SIG-M5 (cell line): ENCODE data around the gene EEFSEC.

Experiments used
- DNase-seq: peaks from one replicate; lab custom pipeline; 2025; lab: John Stamatoyannopoulos, UW

The EEFSEC gene

DNA sequence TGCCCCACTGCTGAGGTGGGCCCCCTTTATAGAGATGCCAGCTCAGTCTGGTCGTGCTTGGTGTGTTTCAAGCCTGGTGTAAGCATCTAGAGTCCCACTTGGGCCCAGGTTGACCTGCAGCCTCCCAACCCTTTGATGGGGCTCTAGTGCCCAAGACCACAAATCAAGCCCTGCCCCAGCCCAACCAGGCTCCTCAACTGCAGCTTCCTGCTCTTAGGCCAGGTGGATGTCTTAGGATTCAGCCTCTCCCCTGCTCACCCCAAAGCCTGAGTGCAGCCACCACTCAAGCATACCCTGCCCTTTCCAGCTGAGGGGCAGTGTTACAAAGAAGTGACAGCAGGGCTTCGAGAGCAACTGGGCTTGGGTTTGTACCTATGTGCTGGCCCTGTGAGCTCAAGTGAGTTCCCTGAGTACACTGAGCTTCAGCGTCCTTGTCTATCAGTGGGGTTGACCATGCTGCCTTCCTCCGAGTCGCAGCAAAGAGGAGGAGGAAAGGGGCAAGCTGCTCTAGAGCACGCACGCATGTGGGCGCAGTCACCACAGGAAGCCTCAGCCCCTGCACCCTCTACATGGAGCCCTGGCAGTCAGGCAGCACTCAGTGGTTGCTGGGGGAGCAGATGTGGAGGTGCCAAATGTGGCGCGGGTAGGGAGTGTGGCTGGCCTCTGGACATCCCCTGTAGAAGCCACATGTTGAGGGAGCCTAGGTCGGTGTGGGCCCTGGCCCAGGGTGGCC is 120.7 kb downstream of the EEFSEC start:
- no peak for DNase-seq

DNA sequence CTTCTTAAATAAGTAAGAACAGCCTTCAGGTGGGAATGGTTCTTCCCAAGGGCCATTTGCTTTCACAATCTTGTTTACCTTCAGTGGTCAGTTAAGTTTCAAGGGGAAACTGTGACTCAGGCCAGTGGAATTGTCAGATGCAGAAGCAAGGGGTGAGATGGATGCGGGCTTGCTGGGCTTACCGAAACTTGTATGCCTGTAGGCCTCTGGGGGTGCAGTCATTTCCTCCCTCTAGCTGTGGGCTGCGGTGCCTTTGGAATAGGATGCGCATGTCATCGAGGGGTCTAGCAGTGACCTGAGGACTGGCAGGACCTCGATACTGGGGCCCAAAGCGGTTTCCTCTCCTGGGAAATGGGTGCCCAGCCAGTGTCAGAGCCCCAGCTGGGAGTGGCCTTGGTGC is 121.6 kb downstream of the EEFSEC start:
- DNase-seq = no peak

DNA sequence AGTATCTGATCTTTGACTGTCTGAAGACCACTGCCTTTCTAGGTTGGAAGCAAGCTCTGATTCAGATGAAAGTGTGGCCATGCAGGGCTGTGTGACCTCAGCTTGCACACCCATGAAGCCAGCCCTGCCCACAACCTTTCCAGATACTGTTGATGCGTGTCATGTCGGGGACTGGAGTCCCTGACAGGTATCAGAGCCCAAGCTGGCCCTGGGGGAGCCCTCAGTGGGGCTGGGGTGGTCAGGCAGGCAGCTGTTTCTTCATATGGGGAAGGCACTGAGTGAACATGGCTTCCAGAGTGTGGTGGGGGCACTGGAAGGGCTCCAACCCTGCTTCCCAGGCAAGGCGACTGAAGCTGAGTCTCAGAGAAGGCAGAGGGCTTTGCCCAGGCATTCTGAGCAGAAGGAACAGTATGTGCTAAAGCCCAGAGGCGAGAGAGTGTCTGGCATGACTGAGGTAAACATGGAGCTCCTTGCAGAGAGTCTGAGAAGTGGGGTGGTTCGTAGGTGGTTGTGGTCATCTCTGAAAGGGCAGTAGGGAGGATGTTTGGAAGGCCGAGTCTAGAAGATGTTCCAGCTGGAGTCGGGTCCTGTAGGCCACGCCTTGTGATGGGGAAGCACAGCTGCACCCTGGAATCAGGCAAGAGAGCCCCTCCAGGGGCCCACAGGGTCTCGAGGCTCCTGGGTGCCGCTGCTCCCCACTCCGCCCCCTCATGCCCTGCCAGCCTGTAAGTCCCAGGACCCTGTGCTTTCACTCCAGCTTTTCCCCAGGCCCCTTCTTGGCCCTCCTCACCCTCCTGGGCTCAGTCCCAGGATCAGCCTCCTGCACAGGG is 122.2 kb downstream of the EEFSEC start:
- no peak for DNase-seq

DNA sequence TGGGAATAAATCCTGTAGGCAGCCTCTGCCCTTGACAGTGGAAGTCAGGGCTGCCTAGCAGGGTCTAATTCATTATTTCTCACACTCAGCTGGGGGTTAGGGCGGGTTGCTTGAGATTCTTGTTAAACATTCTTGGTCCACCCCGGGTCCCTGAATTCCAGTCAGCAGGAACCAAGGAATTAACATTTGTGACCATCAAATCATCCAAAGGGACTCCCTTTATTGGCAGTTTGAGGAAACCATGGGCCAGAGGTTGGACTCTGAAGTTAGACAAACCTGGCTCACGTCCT is 122.8 kb downstream of the EEFSEC start:
- no peak for DNase-seq

DNA sequence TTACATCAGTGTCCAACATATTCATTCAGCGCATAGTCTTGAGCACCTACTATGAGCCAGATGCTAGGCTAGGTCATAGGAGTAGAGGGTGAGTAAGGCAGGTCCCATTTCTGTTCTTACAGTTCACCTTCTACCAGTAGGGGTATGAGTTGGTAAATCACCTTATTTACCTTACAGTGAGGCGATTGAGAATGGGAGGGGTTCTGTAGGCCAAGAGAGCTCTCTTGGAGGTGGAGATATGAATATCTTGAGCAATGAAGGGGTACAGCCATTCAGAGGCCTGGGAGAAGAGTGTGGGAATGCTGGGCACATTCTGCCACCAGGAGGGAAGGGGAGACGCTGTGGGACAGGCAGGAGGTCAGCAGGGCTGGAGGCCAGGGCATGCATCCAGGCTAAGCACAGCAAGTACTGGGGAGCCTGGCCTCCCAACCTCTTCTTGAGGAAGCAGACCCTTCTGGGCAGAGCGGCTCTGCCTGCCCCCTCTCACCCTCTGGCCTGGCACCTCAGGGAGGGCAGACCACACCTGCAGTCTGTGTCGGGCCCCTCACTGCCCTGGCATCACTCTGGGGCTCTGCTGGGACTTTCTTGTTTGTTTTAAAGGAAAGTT is 123.4 kb downstream of the EEFSEC start:
- no peak for DNase-seq

DNA sequence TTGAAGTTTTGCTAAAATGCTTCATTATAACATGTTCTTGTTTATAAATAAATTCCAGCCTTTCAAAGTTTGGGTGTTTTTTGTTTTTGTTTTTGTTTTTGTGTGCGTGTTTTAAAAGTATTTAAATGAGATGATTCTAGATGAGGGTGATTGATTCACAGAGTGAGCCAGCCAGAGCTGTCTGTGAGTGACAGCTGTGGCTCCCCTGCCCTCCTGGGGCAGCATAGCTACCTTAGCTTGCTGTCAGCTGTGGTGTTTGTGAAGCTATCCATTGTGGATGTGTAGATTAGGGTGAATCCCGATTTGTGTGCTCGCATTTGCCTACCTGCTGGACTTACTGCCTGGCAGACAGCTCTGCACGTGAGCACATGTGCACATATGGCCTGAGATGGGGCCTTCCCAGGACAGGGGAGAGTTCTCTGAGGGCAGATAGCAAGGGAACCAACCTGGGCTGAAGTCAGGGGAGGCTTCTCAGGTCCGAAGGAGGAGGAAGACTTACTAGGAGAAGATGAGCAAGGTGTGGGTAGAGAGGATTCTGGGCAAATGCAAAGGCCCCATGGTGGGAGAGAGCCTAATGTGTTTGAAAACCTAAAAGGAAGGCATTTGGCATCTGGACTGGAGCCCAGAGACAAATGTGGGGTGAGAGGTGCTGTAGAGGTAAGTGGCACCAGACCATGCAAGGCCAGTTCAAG is 124.2 kb downstream of the EEFSEC start:
- DNase-seq = no peak

DNA sequence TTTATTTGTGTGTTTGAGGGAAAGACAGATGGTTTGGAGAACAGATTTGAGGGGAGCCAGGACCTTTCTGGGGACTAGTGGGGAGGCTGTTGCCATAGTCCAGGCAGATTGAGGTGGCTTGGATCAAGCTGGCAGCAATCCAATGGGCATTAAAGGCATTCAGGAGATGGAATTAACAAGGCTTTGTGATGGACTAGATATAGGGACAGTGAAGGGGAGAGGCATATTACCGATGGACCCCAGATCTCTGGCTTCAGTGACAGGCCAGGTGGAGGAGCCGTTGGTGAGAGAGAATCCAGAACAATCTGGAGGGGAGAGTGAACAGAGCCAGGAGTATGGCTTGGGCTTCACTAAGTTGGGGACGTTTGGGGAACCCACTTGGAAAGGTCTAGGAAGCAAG is 124.8 kb downstream of the EEFSEC start:
- DNase-seq = no peak

DNA sequence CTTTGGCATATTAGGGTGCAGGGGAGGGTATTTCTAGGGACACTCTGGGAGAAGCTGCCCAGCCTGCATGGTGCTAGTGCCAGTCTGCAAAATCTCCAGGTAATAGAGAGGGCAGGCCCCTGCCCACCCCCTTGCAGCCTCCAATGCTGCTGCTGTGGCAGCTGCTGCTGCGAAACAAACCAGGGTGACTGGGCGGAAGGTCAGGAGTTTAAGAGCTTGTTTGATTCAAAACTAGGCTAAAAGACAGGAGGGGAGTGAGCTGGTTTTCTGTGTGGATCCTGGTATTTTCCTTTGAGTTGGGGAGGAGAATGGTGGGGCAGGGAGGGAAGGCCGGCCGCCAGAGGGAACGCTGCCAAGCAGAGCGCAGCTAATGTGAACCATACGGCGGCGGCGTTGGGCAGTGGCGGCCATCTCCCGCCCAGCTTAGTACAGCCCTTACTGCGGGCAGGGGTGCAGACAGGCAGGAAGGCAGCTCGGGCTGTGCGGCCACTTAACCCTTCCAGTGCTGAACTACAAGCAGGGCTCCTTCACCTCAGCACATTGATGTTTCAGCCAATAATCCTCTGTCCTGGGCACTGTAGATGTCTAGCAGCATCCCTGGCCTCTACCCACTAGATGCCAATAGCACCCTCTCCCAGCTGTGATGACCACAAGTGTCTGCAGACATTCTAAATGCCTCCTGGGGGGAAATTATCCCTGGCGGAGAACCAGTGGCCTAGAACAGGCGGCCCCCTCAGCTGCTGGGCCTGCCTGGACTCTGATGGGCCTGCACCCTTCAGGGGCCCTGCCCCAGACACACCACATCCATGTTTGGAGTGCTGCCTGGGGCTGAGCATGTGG is 125.7 kb downstream of the EEFSEC start:
- DNase-seq = no peak

DNA sequence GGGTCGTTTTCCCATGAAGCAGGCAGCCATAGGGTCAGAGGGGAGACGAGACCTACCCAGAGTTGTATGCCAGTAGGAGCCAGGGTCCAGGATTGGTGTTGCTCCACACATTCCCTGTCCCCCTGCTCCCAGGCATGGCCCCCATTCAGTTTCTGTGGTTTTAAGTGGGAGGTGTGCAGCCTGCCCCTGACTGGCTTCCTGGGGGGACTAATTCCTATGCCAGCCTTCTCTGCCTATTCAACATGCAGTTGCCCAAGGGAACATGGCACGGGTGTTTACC is 126.3 kb downstream of the EEFSEC start:
- DNase-seq = no peak

DNA sequence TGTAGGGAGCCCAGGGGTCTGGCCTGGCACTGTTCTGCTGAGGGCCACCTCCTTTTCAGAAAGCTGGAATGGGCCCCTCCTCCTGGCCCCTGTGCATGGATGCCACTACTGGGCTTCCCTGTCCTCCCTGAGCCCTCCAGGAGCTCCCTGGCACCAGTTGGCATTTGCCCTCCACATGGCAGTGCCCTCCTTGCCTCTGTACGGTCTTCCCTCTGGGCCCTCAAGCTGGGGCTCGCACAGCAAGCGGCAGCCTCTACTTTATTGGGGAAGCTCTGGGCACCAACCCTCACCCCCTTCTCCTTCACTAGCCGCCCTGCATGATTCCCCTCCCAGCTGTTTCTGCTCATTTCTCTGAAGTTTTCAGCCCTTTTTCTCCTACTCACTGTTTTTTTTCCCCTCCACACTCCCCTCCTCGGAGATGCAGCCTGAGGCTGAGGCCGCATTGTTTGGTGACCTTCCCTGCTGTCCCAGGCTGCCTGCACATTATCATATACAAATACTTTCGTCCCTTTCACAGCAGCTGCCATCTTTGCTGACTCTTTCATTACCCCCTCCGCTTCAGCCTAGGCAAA is 127.3 kb downstream of the EEFSEC start:
- DNase-seq = no peak

DNA sequence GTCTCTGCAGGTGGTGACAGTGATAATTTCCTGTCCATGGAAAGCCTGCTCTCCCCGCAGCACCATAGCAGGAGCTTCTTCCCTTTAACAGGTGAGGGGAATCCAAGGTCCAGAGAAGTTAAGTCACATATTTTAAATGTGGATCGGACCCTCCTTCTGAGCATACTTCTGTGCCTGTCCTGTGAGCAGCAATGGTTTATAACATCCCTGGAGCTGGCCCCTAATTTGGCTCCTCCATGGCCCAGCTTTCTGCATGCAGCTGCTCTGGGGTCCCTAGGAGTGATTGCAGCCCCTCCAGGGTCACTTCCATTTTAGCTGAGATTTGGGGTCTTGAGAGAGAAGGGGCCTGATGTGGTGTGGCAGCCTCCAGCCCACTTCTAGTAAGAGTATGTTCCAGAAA is 127.8 kb downstream of the EEFSEC start:
- DNase-seq = no peak

DNA sequence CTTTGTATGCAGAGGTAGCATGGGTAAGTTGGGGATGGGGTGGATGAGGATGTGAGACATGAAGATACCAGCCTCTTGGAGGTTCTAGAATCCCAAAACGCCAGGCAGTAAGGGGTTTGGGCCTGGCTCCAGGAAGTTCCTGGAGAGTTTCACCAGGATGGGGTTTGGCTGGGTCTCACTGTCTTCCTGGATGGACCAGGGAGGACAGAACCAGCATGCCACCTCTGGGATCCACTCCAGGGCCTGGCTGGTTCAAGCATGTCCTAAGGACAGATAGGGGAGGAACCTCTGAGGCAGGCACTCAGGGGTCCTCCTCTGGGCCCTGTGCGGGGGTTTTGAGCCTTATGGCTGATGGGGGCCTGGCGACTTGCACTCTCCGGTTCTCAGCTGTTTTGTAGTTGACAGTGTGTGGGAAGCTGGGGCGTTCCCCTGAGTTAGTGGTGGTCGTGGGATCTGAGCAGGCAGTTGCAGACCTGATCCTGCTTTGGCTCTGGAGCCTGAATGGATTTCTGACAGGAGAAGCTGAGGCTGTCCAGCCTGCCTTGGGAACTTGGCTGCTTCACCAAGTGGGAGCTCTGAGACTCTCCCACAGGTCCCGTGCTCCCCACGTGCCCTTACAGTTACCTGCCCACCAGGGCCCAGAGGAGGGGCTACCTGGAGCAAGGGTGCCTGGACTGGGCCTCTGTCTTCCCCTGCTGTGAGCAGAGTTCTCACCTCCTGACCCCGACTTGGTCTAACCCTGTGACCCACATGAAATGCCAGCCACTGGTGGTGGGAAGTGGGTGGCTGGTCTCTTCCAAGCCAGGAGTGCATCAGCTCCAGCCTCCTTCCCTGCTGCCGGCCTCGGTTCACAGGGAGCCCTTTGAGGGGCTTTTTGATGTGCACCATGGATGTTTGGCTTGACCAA is 128.4 kb downstream of the EEFSEC start:
- no peak for DNase-seq

DNA sequence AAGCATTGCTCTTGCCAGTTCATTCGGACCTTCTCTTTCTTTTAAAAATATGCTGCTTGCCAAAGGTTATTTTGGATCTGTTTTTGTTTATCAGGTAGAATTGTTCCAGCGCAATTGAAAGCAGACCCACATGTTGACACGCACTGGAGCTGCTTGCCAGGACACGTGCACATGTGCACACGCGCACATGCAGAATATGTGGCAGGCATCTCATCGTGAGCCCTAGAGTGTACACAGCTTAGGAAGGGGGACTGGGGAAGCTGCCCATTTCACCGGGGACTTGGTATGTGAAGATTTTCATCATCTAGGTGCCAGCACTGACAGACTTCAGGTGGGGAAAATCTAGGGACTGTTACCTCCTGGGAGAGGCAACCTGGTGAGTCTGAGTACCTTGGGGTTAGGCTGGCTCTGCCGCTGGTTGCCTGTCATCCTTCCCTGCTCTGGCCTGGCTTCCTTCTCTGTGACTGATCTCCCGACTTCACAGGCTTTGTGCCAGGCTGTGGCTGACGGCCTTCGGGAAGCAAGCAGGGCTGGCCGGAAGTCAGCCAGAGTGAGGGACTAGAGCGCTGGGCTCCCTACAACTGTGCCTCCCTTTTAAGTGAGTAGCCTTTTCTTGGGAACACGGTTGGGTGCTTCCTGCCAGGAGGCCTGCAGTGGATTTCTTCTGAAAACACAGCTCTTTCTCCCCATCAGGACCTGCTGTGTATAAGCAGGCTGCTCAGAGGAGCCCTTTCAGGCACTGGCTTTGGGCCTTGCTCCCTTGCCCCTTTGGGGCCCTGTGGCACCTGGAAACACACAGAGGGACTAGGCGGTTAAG is 129.3 kb downstream of the EEFSEC start:
- no peak for DNase-seq

DNA sequence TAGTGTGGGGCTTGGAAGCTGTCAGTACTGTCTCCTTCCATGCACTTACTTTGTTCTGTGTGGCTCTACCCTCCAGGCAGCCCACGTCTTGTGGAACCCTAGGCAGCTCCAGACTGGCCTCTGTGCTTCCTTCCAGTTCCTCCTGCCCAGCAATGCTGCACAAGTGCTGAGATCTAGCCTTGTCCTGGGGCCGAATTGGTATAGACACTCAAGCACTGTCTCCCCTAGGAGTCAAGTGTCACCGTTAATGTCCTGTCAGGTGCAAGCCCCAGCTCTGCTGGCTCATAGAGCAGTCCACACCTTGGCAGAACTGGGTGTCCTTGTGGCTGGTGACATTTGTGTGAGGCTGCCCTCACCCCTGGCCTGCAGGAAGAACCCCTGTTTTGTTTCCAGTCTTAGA is 130.1 kb downstream of the EEFSEC start:
- no peak for DNase-seq

DNA sequence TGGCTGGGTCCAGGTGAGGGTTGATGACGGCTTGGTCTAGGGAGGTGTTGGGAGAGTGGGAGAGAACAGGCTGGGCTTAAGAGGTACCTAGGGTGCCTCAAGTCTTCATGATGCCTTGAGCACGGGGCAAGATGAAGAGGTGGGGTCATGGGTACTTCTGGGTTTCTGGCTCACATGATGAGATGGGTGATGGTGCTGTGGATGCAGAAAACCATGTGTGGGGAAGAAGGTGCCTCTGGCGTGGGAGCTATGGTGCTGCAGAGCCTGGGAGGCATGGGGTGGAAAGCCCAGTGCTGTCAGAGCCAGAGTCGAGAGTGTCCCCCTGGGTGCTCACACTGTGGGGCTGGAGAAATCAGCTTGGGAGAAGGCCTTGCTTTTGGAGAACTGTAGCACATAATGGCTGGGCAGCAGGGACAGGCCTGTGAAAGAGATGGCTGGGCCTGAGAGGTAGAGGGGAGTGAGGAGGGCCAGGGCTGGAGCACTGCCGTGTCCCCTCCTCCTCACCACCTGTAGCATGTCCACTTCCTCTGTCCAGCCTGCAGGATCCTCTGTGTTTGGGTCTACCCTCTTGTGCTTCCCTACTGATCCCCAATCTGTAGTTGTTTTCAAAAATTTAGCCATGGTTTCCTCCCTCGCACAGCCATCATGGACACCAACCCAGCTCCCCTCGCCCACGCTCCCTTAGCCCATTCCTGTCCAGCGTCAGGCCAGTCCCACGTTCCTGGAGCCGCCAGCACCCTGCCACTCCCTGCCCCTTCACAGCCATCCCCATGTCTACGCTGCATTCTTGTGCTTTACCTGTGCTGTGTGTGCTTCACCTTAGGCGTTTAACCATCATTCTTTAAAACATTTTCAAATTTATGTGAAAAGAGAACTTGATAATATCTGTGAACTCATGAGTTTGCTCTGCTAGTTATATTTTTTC is 132.0 kb downstream of the EEFSEC start:
- no peak for DNase-seq

DNA sequence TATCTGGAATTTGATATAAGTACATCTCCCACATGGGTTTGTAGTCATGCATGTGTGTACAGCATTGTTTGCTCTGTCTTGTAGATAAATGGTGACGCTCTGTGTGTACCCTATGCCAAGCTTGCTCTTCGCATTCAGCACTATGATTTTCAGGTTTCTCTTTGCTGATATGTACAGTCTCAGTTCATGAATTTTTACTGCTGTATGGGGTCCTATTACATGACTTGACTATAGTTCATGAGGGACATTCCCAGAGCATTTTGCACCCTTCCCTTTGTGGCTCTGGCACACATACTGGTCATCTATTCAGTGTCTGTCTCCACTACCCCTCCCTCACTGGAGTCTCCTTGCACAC is 132.7 kb downstream of the EEFSEC start:
- no peak for DNase-seq

DNA sequence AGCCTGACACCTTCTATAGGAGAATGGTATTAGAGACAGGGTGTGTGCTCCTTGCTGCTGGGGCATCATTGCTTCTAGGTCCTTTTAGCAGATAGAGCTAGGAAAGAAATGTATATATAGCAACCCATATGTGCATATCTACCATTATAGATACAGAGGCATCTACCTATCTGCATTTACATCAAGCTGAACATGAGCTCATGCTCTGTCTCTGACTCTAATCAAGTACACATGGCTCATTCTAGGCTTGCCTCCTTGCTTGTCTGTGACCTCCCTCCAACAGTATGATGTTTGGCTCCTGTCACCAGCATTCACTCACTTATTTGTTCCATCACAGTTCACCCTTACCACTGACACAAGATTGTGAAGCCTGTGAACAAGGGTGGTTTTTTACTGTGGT is 133.4 kb downstream of the EEFSEC start:
- no peak for DNase-seq

DNA sequence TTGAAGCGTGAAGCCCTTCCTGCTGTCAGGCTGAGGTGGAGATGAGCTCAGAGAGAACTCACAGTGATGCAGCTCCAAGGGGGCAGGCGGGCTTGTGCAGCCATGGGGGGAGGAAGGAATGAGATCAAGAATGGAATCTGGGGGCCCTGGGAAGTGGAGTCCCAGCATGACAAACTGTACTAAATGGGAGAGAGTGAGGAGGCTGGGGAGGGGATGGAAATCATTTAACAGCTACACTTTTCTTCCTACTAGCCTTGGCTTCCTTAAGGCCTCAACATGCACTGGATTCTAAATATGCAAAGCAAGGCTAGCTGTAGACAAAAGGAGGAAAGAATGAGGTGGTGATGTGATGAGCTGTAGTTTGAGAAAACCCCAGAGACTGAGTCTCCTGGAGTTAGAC is 133.9 kb downstream of the EEFSEC start:
- DNase-seq = no peak

DNA sequence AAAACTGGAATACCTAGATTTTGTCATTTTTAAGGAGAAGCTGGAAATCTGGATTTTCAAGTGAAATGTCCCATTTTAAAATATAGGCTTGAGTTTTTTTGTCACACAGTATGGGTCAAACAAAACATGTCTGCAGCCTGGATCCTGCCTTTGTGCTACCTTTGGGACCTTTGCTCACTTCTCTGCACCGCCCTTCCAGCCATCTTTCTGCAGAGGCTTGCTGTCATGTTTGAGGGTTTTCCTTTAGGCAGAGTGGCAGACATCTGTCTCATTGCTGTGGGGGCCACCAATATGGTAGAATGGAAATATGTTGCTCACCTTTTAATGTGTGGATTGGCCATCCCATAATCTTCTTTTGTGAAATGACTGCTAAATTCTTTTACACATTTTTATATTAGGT is 136.3 kb downstream of the EEFSEC start:
- no peak for DNase-seq
